IMR-90 (cell line): ENCODE data around the gene BLVRB.

Experiments
- CEBPB ChIP-seq: IDR thresholded peaks from 2 replicates; pipeline ENCODE4 v1.6.1; 2012; ENCODE audit warnings: low read depth, low read length, improper control_type of control experiment
- CHD1 ChIP-seq: IDR thresholded peaks from 2 replicates; pipeline ENCODE4 v1.6.1; 2012; ENCODE audit warnings: low read depth, low read length, improper control_type of control experiment
- POLR2A ChIP-seq: IDR thresholded peaks from 2 replicates; pipeline ENCODE4 v1.6.1; 2012; ENCODE audit warnings: mild to moderate bottlenecking, low read depth, low read length
- RFX5 ChIP-seq: IDR thresholded peaks from 2 replicates; pipeline ENCODE4 v1.8.0; 2012; ENCODE audit warnings: low read depth, mild to moderate bottlenecking, low read length, moderate library complexity
- TF ChIP-seq, protein P1 (sequence below): fragments of 150-350 bp; IDR thresholded peaks from 2 replicates; pipeline ENCODE4 v1.6.1; 2017; ENCODE audit warnings: mild to moderate bottlenecking, antibody characterized with exemption, low read length, low read depth
- TF ChIP-seq, protein P2 (sequence below): conservative IDR thresholded peaks from 2 replicates; pipeline ENCODE4 v1.5.1; 2012; ENCODE audit warnings: mild to moderate bottlenecking, low read depth, low read length, improper control_type of control experiment

DNA sequence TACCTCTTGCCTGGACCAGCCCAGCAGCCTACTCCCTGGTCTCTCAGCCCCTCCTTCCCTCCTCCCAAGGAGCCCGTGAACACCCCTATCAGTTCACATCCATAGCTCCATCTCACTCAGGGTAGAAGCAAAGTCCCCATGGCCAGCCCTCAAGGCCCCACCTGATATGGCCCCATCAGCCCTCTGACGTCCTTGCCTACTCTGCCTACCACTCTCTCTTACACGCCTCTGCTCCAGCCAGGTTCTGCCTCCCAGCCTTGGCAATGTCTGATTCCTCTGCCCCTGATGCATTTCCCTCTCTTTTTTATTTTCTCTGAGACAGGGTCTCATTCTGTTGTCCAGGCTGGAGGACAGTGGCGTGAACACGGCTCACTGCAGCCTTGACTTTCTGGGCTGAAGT lies 13.5 kb downstream of the BLVRB start:
- TF ChIP-seq, protein P1, sequence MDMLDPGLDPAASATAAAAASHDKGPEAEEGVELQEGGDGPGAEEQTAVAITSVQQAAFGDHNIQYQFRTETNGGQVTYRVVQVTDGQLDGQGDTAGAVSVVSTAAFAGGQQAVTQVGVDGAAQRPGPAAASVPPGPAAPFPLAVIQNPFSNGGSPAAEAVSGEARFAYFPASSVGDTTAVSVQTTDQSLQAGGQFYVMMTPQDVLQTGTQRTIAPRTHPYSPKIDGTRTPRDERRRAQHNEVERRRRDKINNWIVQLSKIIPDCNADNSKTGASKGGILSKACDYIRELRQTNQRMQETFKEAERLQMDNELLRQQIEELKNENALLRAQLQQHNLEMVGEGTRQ, result no peak
- TF ChIP-seq CHD1, result no peak
- TF ChIP-seq POLR2A, result no peak
- no peak for TF ChIP-seq RFX5
- no peak for TF ChIP-seq CEBPB
- TF ChIP-seq, protein P2, sequence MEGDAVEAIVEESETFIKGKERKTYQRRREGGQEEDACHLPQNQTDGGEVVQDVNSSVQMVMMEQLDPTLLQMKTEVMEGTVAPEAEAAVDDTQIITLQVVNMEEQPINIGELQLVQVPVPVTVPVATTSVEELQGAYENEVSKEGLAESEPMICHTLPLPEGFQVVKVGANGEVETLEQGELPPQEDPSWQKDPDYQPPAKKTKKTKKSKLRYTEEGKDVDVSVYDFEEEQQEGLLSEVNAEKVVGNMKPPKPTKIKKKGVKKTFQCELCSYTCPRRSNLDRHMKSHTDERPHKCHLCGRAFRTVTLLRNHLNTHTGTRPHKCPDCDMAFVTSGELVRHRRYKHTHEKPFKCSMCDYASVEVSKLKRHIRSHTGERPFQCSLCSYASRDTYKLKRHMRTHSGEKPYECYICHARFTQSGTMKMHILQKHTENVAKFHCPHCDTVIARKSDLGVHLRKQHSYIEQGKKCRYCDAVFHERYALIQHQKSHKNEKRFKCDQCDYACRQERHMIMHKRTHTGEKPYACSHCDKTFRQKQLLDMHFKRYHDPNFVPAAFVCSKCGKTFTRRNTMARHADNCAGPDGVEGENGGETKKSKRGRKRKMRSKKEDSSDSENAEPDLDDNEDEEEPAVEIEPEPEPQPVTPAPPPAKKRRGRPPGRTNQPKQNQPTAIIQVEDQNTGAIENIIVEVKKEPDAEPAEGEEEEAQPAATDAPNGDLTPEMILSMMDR, result no peak
